Testis (tissue), 3 donors: ENCODE data around the gene ARFGAP3. TPM values are rescaled to one million over a fixed set of nuclear protein-coding genes. Genes with fewer than 3 reads are reported as not detected.
A peak's percentile ranks its signal among the peaks of the same experiment; 100 is the strongest.

Experiments
- DNase-seq: peaks from one replicate; pipeline ENCODE4 v3.0.0-alpha.2; 2019
- H3K27ac ChIP-seq, 2 donors: fragments of 200-600 bp; sonication (generic); one replicate each; pipeline ENCODE4 v1.5.1; 2019
- H3K27me3 ChIP-seq: fragments of 200-600 bp; sonication (generic); one replicate; pipeline ENCODE4 v1.5.1; 2019
- H3K36me3 ChIP-seq: fragments of 200-600 bp; sonication (generic); one replicate; pipeline ENCODE4 v1.5.1; 2017; ENCODE audit warnings: low read depth; ENCODE audit errors: missing control alignments
- H3K4me1 ChIP-seq: fragments of 200-600 bp; sonication (generic); one replicate; pipeline ENCODE4 v1.5.1; 2019
- H3K4me3 ChIP-seq, 2 donors: fragments of 200-600 bp; sonication (generic); one replicate each; pipeline ENCODE4 v1.5.1; 2017 to 2019
- H3K9me3 ChIP-seq: fragments of 200-600 bp; sonication (generic); one replicate; pipeline ENCODE4 v1.5.1; 2017
- POLR2A ChIP-seq: fragments of 450-650 bp; IDR thresholded peaks from one replicate; pipeline ENCODE4 v1.6.1; 2017; ENCODE audit warnings: antibody characterized with exemption, mild to moderate bottlenecking, moderate library complexity
- WGBS, 2 donors: methylation state at CpG; one replicate each; pipeline ENCODE4 v1.1.5; 2018; 5-methylcytosine and 5-hydroxymethylcytosine counted together
- intact Hi-C: fragments of 100-400 bp; cut with DNase I; formaldehyde crosslinking; loops from one replicate; pipeline ENCODE4 v1.15.1; 2023; ENCODE audit warnings: low total_unique reads
- polyA plus RNA-seq: library from polyadenylated mRNA; stranded (reverse); fragments of 350-450 nt; fragmentation: Illumina TruSeq; extraction: RNeasy Lipid Tissue Mini Kit (QIAGEN cat#74804); gene quantifications from one replicate; pipeline ENCODE4 v1.2.3, GENCODE V29; 2014; ENCODE audit warnings: low read depth, low replicate concordance; ENCODE audit not compliant: insufficient read depth
- total RNA-seq, 2 donors: library from RNA; depleted of rRNA; stranded (reverse); fragments of >200 nt; gene quantifications; one replicate each; pipeline ENCODE4 v1.2.3, GENCODE V29; 2016
- TF ChIP-seq, protein P1 (sequence below), 3 experiments: fragments of 450-650 bp in 2 of 3; fragments of 200-600 bp in 1 of 3; sonication (generic) in 1 of 3; IDR thresholded peaks; one replicate each; pipeline ENCODE4 v1.5.1; 2016 to 2019; ENCODE audit warnings: antibody characterized with exemption in 3 of 3, mild to moderate bottlenecking in 2 of 3, moderate library complexity in 1 of 3

Gene ARFGAP3
- total and polyA plus RNA-seq, 3 donors from 2014 or later = 50.2 to 82.9 (median 54.1) TPM

DNA sequence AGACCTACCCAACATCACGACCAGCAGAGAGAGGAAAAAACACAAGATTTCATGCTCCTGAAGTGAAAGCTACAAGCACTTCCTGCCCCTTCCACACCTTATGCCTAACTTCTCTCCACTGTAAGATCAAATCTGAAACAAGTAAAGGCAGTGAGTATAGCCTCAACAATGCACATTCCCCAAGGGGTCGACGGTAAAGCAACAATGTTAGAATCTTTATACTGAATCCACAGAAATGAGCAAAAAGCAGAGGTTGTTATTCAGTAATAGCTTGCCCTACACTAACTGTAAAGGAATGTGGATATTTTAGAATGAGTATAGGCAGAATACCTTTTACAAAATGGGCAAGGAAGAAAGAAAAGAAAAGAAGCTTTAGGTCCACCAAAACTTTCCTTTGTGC lies 15.6 kb downstream of the ARFGAP3 start:
- TF ChIP-seq POLR2A = no peak
- TF ChIP-seq, protein P1, sequence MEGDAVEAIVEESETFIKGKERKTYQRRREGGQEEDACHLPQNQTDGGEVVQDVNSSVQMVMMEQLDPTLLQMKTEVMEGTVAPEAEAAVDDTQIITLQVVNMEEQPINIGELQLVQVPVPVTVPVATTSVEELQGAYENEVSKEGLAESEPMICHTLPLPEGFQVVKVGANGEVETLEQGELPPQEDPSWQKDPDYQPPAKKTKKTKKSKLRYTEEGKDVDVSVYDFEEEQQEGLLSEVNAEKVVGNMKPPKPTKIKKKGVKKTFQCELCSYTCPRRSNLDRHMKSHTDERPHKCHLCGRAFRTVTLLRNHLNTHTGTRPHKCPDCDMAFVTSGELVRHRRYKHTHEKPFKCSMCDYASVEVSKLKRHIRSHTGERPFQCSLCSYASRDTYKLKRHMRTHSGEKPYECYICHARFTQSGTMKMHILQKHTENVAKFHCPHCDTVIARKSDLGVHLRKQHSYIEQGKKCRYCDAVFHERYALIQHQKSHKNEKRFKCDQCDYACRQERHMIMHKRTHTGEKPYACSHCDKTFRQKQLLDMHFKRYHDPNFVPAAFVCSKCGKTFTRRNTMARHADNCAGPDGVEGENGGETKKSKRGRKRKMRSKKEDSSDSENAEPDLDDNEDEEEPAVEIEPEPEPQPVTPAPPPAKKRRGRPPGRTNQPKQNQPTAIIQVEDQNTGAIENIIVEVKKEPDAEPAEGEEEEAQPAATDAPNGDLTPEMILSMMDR (IDR thresholded peaks at IDR 0.05) = no peak
- DNase-seq = no peak
- Histone ChIP-seq H3K36me3 (no peaks in the 10 kb centered on the region), H3K4me1 (no peaks in the 10 kb centered on the region), H3K4me3 (no peak overlapping the region), H3K9me3 (no peaks in the 10 kb centered on the region), H3K27me3 (no peaks in the 10 kb centered on the region), H3K27ac (no peak overlapping the region)
- intact Hi-C loops = no loop called here
- WGBS, 2 donors = 56 to 63% methylated on average over 3 of the region's 3 CpGs

DNA sequence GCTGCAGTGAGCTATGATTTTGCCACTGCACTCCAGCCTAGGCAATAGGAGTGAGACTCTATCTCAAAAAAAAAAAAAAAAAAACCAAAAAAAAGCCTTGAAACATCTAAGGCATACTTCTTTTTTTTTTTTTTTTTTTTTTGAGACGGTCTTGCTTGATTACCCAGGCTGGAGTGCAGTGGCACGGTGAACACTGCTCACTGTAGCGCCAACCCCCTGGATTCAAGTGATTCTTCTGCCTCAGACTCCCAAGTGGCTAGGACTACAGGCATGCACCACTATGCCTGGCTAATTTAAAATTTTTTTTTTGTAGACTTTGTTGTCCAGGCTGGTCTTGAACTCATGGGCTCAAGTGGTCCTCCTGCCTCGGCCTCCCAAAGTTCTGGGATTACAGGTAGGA lies 19.5 kb downstream of the ARFGAP3 start:
- Histone ChIP-seq H3K4me1 (no peaks in the 10 kb centered on the region), H3K27me3 (no peaks in the 10 kb centered on the region), H3K27ac (no peak overlapping the region), H3K4me3 (no peak overlapping the region), H3K9me3 (no peaks in the 10 kb centered on the region), H3K36me3 (no peaks in the 10 kb centered on the region)
- peak; percentile 12 for DNase-seq
- intact Hi-C loops = no loop called here
- no peak for TF ChIP-seq POLR2A
- TF ChIP-seq, protein P1 (IDR thresholded peaks at IDR 0.05) = no peak
- WGBS, 2 donors = 88 to 100% methylated on average over 4 of the region's 4 CpGs

DNA sequence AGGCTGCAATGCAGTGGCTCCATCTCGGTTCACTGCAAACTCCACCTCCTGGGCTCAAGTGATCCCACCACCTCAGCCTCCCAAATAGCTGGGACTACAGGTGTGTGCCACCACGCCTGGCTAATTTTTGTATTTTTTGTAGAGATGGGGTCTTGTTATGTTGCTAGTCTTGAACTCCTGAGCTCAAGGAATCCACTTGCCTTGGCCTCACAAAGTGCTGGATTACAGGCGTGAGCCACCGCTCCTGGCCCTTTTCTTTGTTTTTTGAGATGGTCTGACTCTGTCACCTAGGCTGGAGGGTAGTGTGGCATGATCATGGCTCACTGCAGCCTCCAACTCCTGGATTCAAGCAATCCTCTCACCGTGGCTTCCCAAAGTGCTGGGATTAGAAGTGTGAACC lies 21.0 kb downstream of the ARFGAP3 start:
- H3K27ac ChIP-seq = no peak overlapping the region
- no peaks in the 10 kb centered on the region for H3K4me1 ChIP-seq
- WGBS, 2 donors = 96 to 97% methylated on average over 5 of the region's 5 CpGs
- H3K9me3 ChIP-seq = no peaks in the 10 kb centered on the region
- peak; percentile 1 for DNase-seq
- H3K4me3 ChIP-seq = no peak overlapping the region
- TF ChIP-seq, protein P1 (IDR thresholded peaks at IDR 0.05) = no peak
- TF ChIP-seq POLR2A = no peak
- H3K27me3 ChIP-seq = no peaks in the 10 kb centered on the region
- intact Hi-C loops = no loop called here
- H3K36me3 ChIP-seq = no peaks in the 10 kb centered on the region

DNA sequence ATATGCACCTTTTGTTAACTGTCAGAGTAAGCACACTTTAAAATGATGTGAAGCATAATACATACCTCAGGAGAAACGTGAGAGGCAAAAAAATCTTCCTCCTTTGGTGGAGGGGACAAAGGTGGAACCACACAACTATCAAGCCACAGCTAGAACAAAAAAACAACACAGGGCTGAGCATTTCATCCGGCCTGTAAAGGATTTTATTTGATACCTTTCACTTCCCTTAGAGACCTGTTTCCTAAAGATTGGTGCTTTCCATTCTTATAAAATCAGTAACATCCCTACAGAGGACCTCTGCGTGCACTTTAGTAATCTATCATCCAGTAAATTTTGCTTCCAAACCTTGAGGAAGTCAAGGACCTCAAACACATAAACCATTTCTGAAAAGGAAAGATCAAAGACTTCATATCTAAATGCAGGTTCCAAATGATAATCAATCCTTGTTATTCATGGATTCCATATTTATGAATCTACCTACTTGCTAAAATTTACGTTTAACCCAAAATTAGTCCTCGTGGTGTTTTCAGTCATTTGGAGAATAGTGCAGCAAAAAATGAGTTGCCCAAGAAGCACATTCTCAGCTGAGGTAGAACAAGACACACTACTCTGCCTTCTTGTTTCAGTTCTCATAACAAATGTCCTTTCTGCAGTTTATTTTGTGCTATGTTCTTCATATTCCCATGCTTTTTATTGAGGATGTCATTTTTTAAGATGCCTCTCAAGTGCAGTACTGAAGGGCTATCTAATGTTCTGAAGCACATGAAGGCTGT lies 22.7 kb downstream of the ARFGAP3 start:
- intact Hi-C loops = no loop called here
- no peak overlapping the region for H3K4me3 ChIP-seq
- H3K27me3 ChIP-seq = no peaks in the 10 kb centered on the region
- DNase-seq = no peak
- H3K36me3 ChIP-seq = no peaks in the 10 kb centered on the region
- 63 to 79% methylated on average over 5 of the region's 5 CpGs for WGBS, 2 donors
- no peaks in the 10 kb centered on the region for H3K9me3 ChIP-seq
- no peak overlapping the region for H3K27ac ChIP-seq
- TF ChIP-seq, protein P1 (IDR thresholded peaks at IDR 0.05) = no peak
- no peak for TF ChIP-seq POLR2A
- H3K4me1 ChIP-seq = no peaks in the 10 kb centered on the region

DNA sequence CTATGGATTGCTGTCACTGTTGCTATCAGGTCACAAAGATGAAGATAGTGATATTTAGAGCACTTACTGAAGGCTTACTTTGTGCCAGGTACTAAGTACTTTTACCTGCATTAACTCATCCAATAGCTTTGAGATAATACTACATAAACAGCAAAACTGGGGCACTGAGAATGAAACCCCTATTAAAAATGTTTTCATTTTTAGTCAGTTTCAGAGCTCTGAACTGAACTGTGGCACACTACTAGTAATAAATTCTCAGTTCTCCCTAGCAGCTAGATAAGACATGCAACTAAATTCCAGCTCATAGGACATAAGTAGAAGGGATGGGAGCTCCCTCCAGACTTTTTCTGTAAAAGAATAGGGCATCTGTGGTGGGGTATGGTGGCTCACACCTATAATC lies 24.0 kb downstream of the ARFGAP3 start:
- no peak for DNase-seq
- no peaks in the 10 kb centered on the region for H3K27me3 ChIP-seq
- H3K4me3 ChIP-seq = no peak overlapping the region
- TF ChIP-seq, protein P1 (IDR thresholded peaks at IDR 0.05) = no peak
- TF ChIP-seq POLR2A = no peak
- H3K36me3 ChIP-seq = no peaks in the 10 kb centered on the region
- no peak overlapping the region for H3K27ac ChIP-seq
- H3K4me1 ChIP-seq = no peaks in the 10 kb centered on the region
- H3K9me3 ChIP-seq = no peaks in the 10 kb centered on the region
- intact Hi-C loops = no loop called here
